Pancreas (tissue), 10 donors: ENCODE results near the gene ROPN1. TPM values are rescaled to one million over a fixed set of nuclear protein-coding genes. Genes with fewer than 3 reads are reported as not detected.
"Not testable (repeated sequence)": the region's sequence is repeated elsewhere in the genome, so short reads cannot be mapped to it uniquely, and the experiment has no call there.

Experiments
- ATAC-seq, 4 donors: fragments of 200-7000 bp; cut with Tn5 transposase; one replicate each; pipeline versions ENCODE4 v1.8.0 to v1.9.1; 2020; ENCODE audit warnings: mild to moderate bottlenecking in 4 of 4, moderate library complexity in 4 of 4
- DNase-seq, 6 donors: peaks; one replicate each; pipeline ENCODE4 v3.0.0-alpha.2; 2020
- FAIRE-seq: peaks from 2 replicates; lab custom pipeline; 2012; peaks lifted over from hg19 to GRCh38; lab: Jason Lieb, UNC
- H3K27ac ChIP-seq, 4 donors: fragments of 200-600 bp; sonication (generic); 1 replicate in 3 of 4; 2 replicates in 1 of 4; pipeline versions ENCODE4 v1.5.0 to v1.8.0; 2020
- H3K27me3 ChIP-seq, 4 donors: fragments of 200-600 bp; one replicate each; pipeline ENCODE4 v1.8.0; 2021
- H3K36me3 ChIP-seq, 3 donors: fragments of 200-600 bp; sonication (generic) in 1 of 3; one replicate each; pipeline versions ENCODE4 v1.5.0 to v1.8.0; 2020 to 2021
- H3K4me1 ChIP-seq, 3 donors: fragments of 200-600 bp; one replicate each; pipeline ENCODE4 v1.8.0; 2021
- H3K4me3 ChIP-seq, 4 donors: fragments of 200-600 bp; sonication (generic) in 2 of 4; one replicate each; pipeline versions ENCODE4 v1.5.0 to v1.8.0; 2020 to 2021
- H3K9me3 ChIP-seq, 4 donors: fragments of 200-600 bp; one replicate each; pipeline ENCODE4 v1.8.0; 2021
- WGBS, 2 donors: extraction: QIAGEN DNeasy Blood & Tissue Kit; methylation state at CpG; one replicate each; pipeline ENCODE4 v1.1.7; 2013; 5-methylcytosine and 5-hydroxymethylcytosine counted together
- intact Hi-C, 3 donors: fragments of 100-400 bp; cut with DNase I; formaldehyde crosslinking; loops; one replicate each; pipeline versions ENCODE4 v1.11.1 to v1.14.2; 2022
- polyA plus RNA-seq, 2 donors: library from polyadenylated mRNA; stranded (reverse); fragments of 200-250 nt; gene quantifications; one replicate each; pipeline ENCODE4 v1.2.3, GENCODE V29; 2013
- total RNA-seq, 6 donors: library from RNA; stranded (reverse); fragmentation: NEBNext Ultra II Directional in 4 of 6; extraction: Animal tissue kit (Norgen Biotek cat#: 25700) in 4 of 6; gene quantifications; one replicate each; pipeline versions ENCODE4 v1.2.1 to v1.2.4, GENCODE V29; 2021 to 2023
- TF ChIP-seq, protein P1 (sequence below), 4 donors: fragments of 200-600 bp; sonication (generic) in 3 of 4; IDR thresholded peaks; one replicate each; pipeline versions ENCODE4 v1.5.0 to v1.8.0; 2021; ENCODE audit warnings: antibody characterized with exemption in 4 of 4
- donor health status: healthy with polysubstance abuse.
- donor health status: DM: no; HTN: no; CAD: no; lungs with moderate emphysema.
- donor health status: DM: no; HTN: no; CAD: no.
- donor health status: control.
- donor health status: control.
- donor health status: Bipolar disorder and iron deficiency.
- donor health status: DM: yes; HTN: yes; CAD: no.
- donor health status: DM: no; HTN: no; CAD: no.
- donor health status: DM: no; HTN: no; CAD: no.
- donor health status: DM: yes; HTN: yes; CAD: no.

ROPN1 gene
- total RNA-seq (not detected), polyA plus RNA-seq (not detected)

DNA sequence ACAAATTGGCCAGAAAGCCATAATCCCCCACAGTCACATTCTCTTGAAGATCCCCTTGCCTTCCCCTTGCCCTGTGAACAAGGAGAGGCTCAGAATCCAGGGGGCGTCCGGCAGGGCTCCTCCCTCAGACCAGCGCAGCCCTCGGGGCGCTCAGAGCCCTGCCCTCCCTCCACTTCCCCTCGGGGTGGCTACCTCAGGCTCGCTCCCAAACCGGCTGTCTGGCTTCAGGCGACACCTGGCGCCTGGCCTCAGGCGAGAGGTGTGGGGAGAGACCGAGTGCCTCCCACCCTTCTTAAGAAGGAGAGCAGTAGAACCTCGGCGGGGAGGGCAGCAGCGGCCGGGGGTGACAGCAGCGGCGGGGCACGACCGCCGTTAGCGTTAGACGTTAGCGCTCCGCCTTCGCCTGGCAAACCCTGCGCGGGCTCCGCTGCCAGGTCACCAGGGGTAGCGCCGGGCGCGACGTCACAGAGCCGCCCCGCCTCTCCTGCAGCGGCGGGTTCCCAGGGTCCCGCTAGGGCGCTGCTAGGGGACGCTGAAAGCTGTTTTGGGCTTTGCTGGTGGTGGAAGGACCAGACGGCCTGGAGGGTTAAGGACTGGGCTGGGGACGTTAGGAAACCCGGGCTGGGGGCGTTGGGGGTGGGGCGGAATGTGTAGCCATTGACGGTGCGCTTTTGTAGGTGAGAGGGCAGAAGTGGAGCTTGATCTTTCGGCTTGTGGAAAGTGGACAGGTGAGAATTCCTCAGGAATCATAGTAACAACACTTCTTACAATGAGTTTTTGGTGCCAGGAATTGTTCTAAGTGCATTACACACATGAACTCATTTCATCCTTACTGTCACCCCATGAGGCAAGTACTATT, at the start of gene ROPN1:
TSS of gene ROPN1 (minus strand) at position 395 of the 859 bp plus-strand sequence. CDS start 11,643 bp downstream, outside the sequence.
- H3K36me3 ChIP-seq, H3K4me3 ChIP-seq, intact Hi-C loops, H3K4me1 ChIP-seq, H3K27ac ChIP-seq, DNase-seq, H3K27me3 ChIP-seq, FAIRE-seq, H3K9me3 ChIP-seq: not testable (repeated sequence)
- 0 to 1% methylated on average over 3 to 5 of the region's 49 CpGs for WGBS, 2 donors
- ATAC-seq: peak; percentile 97 to 98 (median 98)

DNA sequence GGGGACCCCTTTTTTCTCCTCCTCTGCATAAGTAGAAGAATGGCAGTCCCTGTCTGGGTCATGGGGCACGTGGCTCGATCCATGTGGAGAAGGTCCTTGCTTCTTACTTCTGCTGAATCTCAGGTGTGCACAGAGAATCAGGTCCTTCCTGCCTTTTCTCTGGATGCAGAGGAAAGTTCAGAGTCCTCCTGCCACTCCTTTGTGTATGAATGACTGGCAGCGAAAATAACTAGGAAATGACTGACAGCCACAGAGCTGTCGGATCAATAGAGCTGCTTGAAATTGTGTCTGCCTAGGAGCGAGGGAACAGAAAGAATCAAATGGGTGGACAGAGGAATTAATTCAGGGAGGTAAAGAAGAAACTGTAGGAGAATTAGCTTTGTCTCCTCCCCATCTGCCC, 49.6 kb upstream of the ROPN1 start:
- WGBS, 2 donors: 86 to 90% methylated on average over 5 of the region's 5 CpGs
- no peaks in the 10 kb centered on the region for H3K9me3 ChIP-seq
- H3K36me3 ChIP-seq: no peaks in the 10 kb centered on the region
- no peak for FAIRE-seq
- TF ChIP-seq, protein P1, sequence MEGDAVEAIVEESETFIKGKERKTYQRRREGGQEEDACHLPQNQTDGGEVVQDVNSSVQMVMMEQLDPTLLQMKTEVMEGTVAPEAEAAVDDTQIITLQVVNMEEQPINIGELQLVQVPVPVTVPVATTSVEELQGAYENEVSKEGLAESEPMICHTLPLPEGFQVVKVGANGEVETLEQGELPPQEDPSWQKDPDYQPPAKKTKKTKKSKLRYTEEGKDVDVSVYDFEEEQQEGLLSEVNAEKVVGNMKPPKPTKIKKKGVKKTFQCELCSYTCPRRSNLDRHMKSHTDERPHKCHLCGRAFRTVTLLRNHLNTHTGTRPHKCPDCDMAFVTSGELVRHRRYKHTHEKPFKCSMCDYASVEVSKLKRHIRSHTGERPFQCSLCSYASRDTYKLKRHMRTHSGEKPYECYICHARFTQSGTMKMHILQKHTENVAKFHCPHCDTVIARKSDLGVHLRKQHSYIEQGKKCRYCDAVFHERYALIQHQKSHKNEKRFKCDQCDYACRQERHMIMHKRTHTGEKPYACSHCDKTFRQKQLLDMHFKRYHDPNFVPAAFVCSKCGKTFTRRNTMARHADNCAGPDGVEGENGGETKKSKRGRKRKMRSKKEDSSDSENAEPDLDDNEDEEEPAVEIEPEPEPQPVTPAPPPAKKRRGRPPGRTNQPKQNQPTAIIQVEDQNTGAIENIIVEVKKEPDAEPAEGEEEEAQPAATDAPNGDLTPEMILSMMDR (IDR thresholded peaks at IDR 0.05): no peak
- ATAC-seq: no peak
- H3K27ac ChIP-seq: no peak overlapping the region
- DNase-seq: no peak
- intact Hi-C loops: no loop called here
- H3K27me3 ChIP-seq: no peaks in the 10 kb centered on the region
- H3K4me3 ChIP-seq: no peak overlapping the region
- no peaks in the 10 kb centered on the region for H3K4me1 ChIP-seq

DNA sequence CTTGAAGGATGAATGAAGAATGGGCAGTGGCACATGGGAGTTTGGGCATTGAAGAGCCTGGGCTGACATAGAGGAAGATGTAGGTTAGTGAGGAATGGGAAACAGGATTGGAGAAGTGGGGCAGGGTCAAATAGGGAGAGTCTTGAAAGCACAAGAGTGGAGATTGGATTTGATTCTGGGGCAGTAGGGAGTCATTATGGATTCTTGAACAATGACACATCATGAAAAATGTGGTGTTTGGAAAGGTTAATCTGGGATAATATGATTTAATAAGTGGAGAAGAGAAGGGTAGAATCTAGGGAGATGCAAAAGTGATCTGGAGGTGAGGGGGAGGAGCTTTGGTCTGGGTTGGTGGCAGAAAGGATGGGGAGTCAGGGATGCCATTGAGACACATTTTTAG, 45.4 kb upstream of the ROPN1 start:
- FAIRE-seq: no peak
- intact Hi-C loops: no loop called here
- TF ChIP-seq, protein P1 (IDR thresholded peaks at IDR 0.05): no peak
- no peak for DNase-seq
- no peaks in the 10 kb centered on the region for H3K9me3 ChIP-seq
- no peak overlapping the region for H3K27ac ChIP-seq
- H3K27me3 ChIP-seq: no peaks in the 10 kb centered on the region
- no peak for ATAC-seq
- no peaks in the 10 kb centered on the region for H3K36me3 ChIP-seq
- no peak overlapping the region for H3K4me3 ChIP-seq
- H3K4me1 ChIP-seq: peaks cover 0 to 4% (median 0%) of the 10 kb centered on the region in 3 donors

DNA sequence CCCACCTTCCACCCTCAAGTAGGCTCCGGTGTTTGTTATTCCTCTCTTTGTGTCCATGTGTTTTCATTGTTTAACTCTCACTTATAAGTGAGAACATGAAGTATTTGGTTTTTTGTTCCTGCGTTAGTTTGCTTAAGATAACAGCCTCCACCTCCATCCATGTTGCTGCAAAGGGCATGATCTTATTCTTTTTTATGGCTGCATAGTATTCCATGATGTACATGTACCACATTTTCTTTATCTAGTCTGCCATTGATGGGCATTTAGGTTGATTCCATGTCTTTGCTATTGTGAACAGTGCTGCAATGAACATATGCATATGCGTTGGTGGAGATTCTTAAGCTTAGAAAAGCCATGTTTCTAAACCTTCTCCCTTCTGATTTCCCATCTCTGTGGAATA, 44.3 kb upstream of the ROPN1 start:
- H3K27me3 ChIP-seq, H3K27ac ChIP-seq, intact Hi-C loops, H3K36me3 ChIP-seq, H3K9me3 ChIP-seq, DNase-seq, H3K4me1 ChIP-seq, H3K4me3 ChIP-seq, FAIRE-seq, ATAC-seq: not testable (repeated sequence)
- WGBS, 2 donors: 81 to 82% methylated on average over 3 of the region's 3 CpGs

DNA sequence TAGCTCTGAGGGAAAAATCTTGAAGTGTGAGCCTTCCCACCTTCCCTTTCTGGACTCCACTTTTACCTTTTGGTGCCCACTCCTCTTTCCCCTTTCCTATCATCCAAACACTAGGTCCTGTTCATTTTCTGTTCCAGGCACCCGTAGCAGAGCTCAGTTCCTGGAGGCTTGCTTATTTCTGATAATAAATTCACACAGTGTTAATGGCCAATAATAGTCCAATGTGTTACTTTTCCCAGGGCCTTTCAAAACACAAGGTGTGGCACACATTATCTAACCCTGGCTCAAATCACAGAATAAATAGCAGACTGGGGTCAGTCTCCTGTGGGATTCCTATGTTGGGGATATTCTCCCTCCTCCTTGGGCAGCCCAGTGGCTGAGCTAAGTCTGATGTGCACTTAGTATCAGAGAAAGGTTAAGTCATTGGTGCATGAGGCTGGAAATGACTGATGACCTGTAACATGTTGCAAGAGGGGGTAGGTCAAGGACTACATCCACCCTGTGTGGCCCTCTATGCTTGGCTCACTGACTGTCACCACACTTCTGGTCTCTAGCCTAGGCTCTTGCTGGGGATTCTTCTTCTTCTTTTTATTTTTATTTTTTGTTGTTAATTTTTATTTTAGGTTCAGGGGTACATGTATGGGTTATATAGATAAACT, 43.7 kb upstream of the ROPN1 start:
- H3K27me3 ChIP-seq: no peaks in the 10 kb centered on the region
- TF ChIP-seq, protein P1 (IDR thresholded peaks at IDR 0.05): no peak
- no peaks in the 10 kb centered on the region for H3K36me3 ChIP-seq
- peak in 2 of 6 donors; percentile 12 to 15 for DNase-seq
- intact Hi-C loops: no loop called here
- no peak overlapping the region for H3K4me3 ChIP-seq
- no peak for FAIRE-seq
- no peaks in the 10 kb centered on the region for H3K9me3 ChIP-seq
- 36 to 40% methylated on average over 1 of the region's 1 CpG for WGBS, 2 donors
- ATAC-seq: peak in 3 of 4 donors; percentile 7 to 55 (median 13)
- no peak overlapping the region for H3K27ac ChIP-seq
- peaks cover 0 to 4% (median 0%) of the 10 kb centered on the region in 3 donors for H3K4me1 ChIP-seq
